Measurements from ENCODE around the gene OR52H1.

- TF ChIP-seq CTCF (IDR thresholded peaks at IDR 0.05): no peak
- TF ChIP-seq POLR2A (IDR thresholded peaks at IDR 0.05): no peak
- TF ChIP-seq EP300 (IDR thresholded peaks at IDR 0.05): no peak
These were observed 31.7 kb downstream of the OR52H1 start, which contains the start of gene UBQLNL for GRCh38 chr11:5516599-5516998.

Measured in ovary (tissue), 3 donors.